HCT116 (cell line): ENCODE measurements around the gene EIPR1. TPM values are rescaled to one million over a fixed set of nuclear protein-coding genes. Genes with fewer than 3 reads are reported as not detected.

Experiments
- ATAC-seq: fragments of 200-7000 bp; cut with Tn5 transposase; 2 replicates; pipeline ENCODE4 v1.9.1; 2020; ENCODE audit warnings: mild to moderate bottlenecking, moderate library complexity
- BruUV-seq: library from RNA; stranded (reverse); fragments of 400-500 nt; replicated peaks from 2 replicates; lab custom pipeline; 2021; lab: Mats Ljungman, UMichigan
- CTCF ChIA-PET: fragments of 300-600 bp; sonication (Branson Sonifier 250); formaldehyde crosslinking; loops from one replicate; lab custom pipeline; 2021; ENCODE audit warnings: antibody characterized with exemption; lab: Charles Lee
- POLR2A ChIA-PET: fragments of 300-600, 350-600 bp; sonication (Branson Sonifier 250); formaldehyde crosslinking; loops from one replicate; lab custom pipeline; 2021; ENCODE audit warnings: antibody characterized with exemption; lab: Charles Lee
- RAD21 ChIA-PET, 2 experiments: fragments of 300-600 bp; sonication (Branson Sonifier 250); formaldehyde crosslinking; loops; one replicate each; lab custom pipeline; 2023; ENCODE audit warnings: low total read pairs in 2 of 2; ENCODE audit not compliant: uncharacterized antibody in 2 of 2, unreplicated experiment in 2 of 2, low non-redundant PET in 1 of 2; lab: Charles Lee
- DNase-seq: peaks from one replicate; pipeline ENCODE4 v3.0.0-alpha.2; 2010; ENCODE audit warnings: low read depth, low spot score
- H2AFZ ChIP-seq: fragments of 200-600 bp; shearing (Covaris generic), sonication (generic); 2 replicates; pipeline ENCODE4 v1.6.1; 2017; ENCODE audit warnings: low read depth, mixed run types, mixed read lengths, antibody characterized with exemption, low read length; ENCODE audit not compliant: poor library complexity, severe bottlenecking
- H3K27ac ChIP-seq: 2 replicates; pipeline ENCODE4 v1.5.1; 2012; ENCODE audit warnings: low read depth, low read length
- H3K27me3 ChIP-seq: fragments of 200-600 bp; sonication (generic); 2 replicates; pipeline ENCODE4 v1.6.1; 2016; ENCODE audit warnings: mixed run types, low read length, mixed read lengths; ENCODE audit not compliant: insufficient read depth
- H3K36me3 ChIP-seq, 2 experiments: fragments of 200-500 bp in 1 of 2; fragments of 200-600 bp in 1 of 2; sonication (Bioruptor generic) in 1 of 2; sonication (generic) in 1 of 2; 2 replicates each; pipeline versions ENCODE4 v1.5.1 to v1.6.1; 2014 to 2016; ENCODE audit warnings: low read length in 2 of 2, inconsistent platforms in 1 of 2, mixed read lengths in 1 of 2, mixed run types in 1 of 2; ENCODE audit not compliant: insufficient read depth in 2 of 2, control insufficient read depth in 1 of 2
- H3K4me1 ChIP-seq, 2 experiments: fragments of 200-600 bp in 1 of 2; sonication (generic) in 1 of 2; 2 replicates each; pipeline versions ENCODE4 v1.5.1 to v1.6.1; 2012 to 2017; ENCODE audit warnings: low read length in 2 of 2, inconsistent platforms in 1 of 2, mild to moderate bottlenecking in 1 of 2, mixed read lengths in 1 of 2, mixed run types in 1 of 2, moderate library complexity in 1 of 2; ENCODE audit not compliant: insufficient read depth in 2 of 2, control insufficient read depth in 1 of 2
- H3K4me2 ChIP-seq: fragments of 200-600 bp; sonication (generic); 2 replicates; pipeline ENCODE4 v1.6.1; 2017; ENCODE audit warnings: mixed run types, low read length, mixed read lengths
- H3K4me3 ChIP-seq, 2 experiments: fragments of 200-600 bp in 1 of 2; sonication (generic) in 1 of 2; replicated peaks in 1 of 2; 2 replicates each; pipeline ENCODE4 v1.5.1; 2011 to 2016; ENCODE audit warnings: low read length in 2 of 2, control low read depth in 1 of 2, low read depth in 1 of 2, mild to moderate bottlenecking in 1 of 2, mixed read lengths in 1 of 2, mixed run types in 1 of 2
- H3K79me2 ChIP-seq: fragments of 200-600 bp; sonication (generic); 2 replicates; pipeline ENCODE4 v1.6.1; 2017; ENCODE audit warnings: mild to moderate bottlenecking, mixed run types, low read length, moderate library complexity, mixed read lengths; ENCODE audit not compliant: insufficient read depth
- H3K9ac ChIP-seq: fragments of 200-600 bp; sonication (generic); 2 replicates; pipeline ENCODE4 v1.6.1; 2016; ENCODE audit warnings: low read length, mixed read lengths
- H3K9me2 ChIP-seq: fragments of 200-600 bp; sonication (generic), shearing (Covaris generic); 2 replicates; pipeline ENCODE4 v1.6.1; 2017; ENCODE audit warnings: mixed run types, mild to moderate bottlenecking, moderate library complexity; ENCODE audit not compliant: insufficient read depth
- H3K9me3 ChIP-seq, 2 experiments: fragments of 200-500 bp in 1 of 2; fragments of 200-600 bp in 1 of 2; sonication (Bioruptor generic) in 1 of 2; sonication (generic) in 1 of 2; 2 replicates each; pipeline ENCODE4 v1.6.1; 2014 to 2017; ENCODE audit warnings: low read length in 2 of 2, mixed read lengths in 2 of 2, inconsistent platforms in 1 of 2, low read depth in 1 of 2, mild to moderate bottlenecking in 1 of 2, mixed run types in 1 of 2, moderate library complexity in 1 of 2; ENCODE audit not compliant: control insufficient read depth in 1 of 2, insufficient read depth in 1 of 2
- H4K20me1 ChIP-seq: fragments of 200-600 bp; sonication (generic), shearing (Covaris generic); 2 replicates; pipeline ENCODE4 v1.6.1; 2017; ENCODE audit warnings: mixed run types, mild to moderate bottlenecking, moderate library complexity; ENCODE audit not compliant: insufficient read depth
- FOSL1 ChIP-seq: IDR thresholded peaks from 2 replicates; pipeline ENCODE4 v1.6.1; 2012; ENCODE audit warnings: low read depth
- POLR2A ChIP-seq: IDR thresholded peaks from 2 replicates; pipeline ENCODE4 v1.7.0; 2011; ENCODE audit warnings: borderline replicate concordance; ENCODE audit not compliant: insufficient read depth, insufficient read length; ENCODE audit errors: extremely low read depth
- YY1 ChIP-seq: IDR thresholded peaks from 2 replicates; pipeline ENCODE4 v1.6.1; 2011; ENCODE audit warnings: low read length, low read depth, moderate library complexity, mild to moderate bottlenecking; ENCODE audit not compliant: insufficient replicate concordance; ENCODE audit errors: extremely low read depth
- ZNF274 ChIP-seq: fragments of 200-500 bp; sonication (Bioruptor generic); IDR thresholded peaks from 2 replicates; pipeline ENCODE4 v1.6.1; 2014; ENCODE audit warnings: mild to moderate bottlenecking, low read depth, low read length, inconsistent platforms
- intact Hi-C: fragments of 100-400 bp; cut with micrococcal nuclease; formaldehyde crosslinking; loops from 2 replicates; pipeline ENCODE4 v1.10.0; 2022
- total RNA-seq: library from RNA; stranded (reverse); gene quantifications from one replicate; pipeline ENCODE4 v1.2.1, GENCODE V29; 2021; ENCODE audit not compliant: unreplicated experiment
- TF ChIP-seq, protein P1 (sequence below): IDR thresholded peaks from 2 replicates; pipeline ENCODE4 v1.6.1; 2012; ENCODE audit warnings: low read depth
- TF ChIP-seq, protein P2 (sequence below), 3 experiments: fragments of 200-600 bp in 1 of 3; sonication (generic) in 1 of 3; IDR thresholded peaks in 2 of 3; conservative IDR thresholded peaks in 1 of 3; 2 replicates each; pipeline ENCODE4 v1.5.1; 2012 to 2017; ENCODE audit warnings: low read depth in 2 of 3, low read length in 2 of 3, antibody characterized with exemption in 1 of 3, borderline replicate concordance in 1 of 3, control low read depth in 1 of 3, mild to moderate bottlenecking in 1 of 3, mixed read lengths in 1 of 3, mixed run types in 1 of 3, moderate library complexity in 1 of 3; ENCODE audit not compliant: insufficient read depth in 1 of 3
- TF ChIP-seq, protein P3 (sequence below): IDR thresholded peaks from 2 replicates; pipeline ENCODE4 v1.6.1; 2012

EIPR1 gene
- total RNA-seq, 1 experiment from 2014 or later, result 36.9 TPM

GRCh38 chr2:3188405-3188946, 189.1 kb downstream of the EIPR1 start:
- no peak for TF ChIP-seq ZNF274
- TF ChIP-seq, protein P1, sequence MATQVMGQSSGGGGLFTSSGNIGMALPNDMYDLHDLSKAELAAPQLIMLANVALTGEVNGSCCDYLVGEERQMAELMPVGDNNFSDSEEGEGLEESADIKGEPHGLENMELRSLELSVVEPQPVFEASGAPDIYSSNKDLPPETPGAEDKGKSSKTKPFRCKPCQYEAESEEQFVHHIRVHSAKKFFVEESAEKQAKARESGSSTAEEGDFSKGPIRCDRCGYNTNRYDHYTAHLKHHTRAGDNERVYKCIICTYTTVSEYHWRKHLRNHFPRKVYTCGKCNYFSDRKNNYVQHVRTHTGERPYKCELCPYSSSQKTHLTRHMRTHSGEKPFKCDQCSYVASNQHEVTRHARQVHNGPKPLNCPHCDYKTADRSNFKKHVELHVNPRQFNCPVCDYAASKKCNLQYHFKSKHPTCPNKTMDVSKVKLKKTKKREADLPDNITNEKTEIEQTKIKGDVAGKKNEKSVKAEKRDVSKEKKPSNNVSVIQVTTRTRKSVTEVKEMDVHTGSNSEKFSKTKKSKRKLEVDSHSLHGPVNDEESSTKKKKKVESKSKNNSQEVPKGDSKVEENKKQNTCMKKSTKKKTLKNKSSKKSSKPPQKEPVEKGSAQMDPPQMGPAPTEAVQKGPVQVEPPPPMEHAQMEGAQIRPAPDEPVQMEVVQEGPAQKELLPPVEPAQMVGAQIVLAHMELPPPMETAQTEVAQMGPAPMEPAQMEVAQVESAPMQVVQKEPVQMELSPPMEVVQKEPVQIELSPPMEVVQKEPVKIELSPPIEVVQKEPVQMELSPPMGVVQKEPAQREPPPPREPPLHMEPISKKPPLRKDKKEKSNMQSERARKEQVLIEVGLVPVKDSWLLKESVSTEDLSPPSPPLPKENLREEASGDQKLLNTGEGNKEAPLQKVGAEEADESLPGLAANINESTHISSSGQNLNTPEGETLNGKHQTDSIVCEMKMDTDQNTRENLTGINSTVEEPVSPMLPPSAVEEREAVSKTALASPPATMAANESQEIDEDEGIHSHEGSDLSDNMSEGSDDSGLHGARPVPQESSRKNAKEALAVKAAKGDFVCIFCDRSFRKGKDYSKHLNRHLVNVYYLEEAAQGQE, result no peak
- TF ChIP-seq FOSL1, result no peak
- TF ChIP-seq, protein P2, sequence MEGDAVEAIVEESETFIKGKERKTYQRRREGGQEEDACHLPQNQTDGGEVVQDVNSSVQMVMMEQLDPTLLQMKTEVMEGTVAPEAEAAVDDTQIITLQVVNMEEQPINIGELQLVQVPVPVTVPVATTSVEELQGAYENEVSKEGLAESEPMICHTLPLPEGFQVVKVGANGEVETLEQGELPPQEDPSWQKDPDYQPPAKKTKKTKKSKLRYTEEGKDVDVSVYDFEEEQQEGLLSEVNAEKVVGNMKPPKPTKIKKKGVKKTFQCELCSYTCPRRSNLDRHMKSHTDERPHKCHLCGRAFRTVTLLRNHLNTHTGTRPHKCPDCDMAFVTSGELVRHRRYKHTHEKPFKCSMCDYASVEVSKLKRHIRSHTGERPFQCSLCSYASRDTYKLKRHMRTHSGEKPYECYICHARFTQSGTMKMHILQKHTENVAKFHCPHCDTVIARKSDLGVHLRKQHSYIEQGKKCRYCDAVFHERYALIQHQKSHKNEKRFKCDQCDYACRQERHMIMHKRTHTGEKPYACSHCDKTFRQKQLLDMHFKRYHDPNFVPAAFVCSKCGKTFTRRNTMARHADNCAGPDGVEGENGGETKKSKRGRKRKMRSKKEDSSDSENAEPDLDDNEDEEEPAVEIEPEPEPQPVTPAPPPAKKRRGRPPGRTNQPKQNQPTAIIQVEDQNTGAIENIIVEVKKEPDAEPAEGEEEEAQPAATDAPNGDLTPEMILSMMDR (IDR thresholded peaks at IDR 0.05 in 2 of 3, conservative IDR thresholded peaks at IDR 0.05 in 1 of 3; ENCODE audit: borderline replicate concordance in 1 of 3, insufficient read depth in 1 of 3, low read depth in 2 of 3, low read length in 2 of 3), result no peak
- no peak for TF ChIP-seq POLR2A
- TF ChIP-seq, protein P3, sequence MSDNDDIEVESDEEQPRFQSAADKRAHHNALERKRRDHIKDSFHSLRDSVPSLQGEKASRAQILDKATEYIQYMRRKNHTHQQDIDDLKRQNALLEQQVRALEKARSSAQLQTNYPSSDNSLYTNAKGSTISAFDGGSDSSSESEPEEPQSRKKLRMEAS, result no peak
- no peak for TF ChIP-seq YY1
- TF ChIP-seq, all 23 proteins: peak for 0
- H4K20me1 ChIP-seq, result no peaks in the 10 kb centered on the region
- no peak overlapping the region for H3K27ac ChIP-seq
- ATAC-seq (no peak), DNase-seq (no peak)
- H3K9me3 ChIP-seq, result no peaks in the 10 kb centered on the region
- no TSS peak for BruUV-seq
- H3K4me1 ChIP-seq, result no peaks in the 10 kb centered on the region
- no peaks in the 10 kb centered on the region for H3K79me2 ChIP-seq
- ChIA-PET CTCF (no interaction called here), POLR2A (no interaction called here), RAD21 (no interaction called here)
- no peaks in the 10 kb centered on the region for H3K9me2 ChIP-seq
- no peaks in the 10 kb centered on the region for H3K27me3 ChIP-seq
- peaks cover 0 to 6% of the 10 kb centered on the region in 2 experiments; a peak in 1 of 4 replicates for H3K36me3 ChIP-seq
- H3K4me2 ChIP-seq, result no peak overlapping the region
- no peak overlapping the region for H3K9ac ChIP-seq
- intact Hi-C loops, result no loop called here
- H3K4me3 ChIP-seq, result no peak overlapping the region
- H2AFZ ChIP-seq, result no peak overlapping the region
